HG02588 (cell line): ENCODE results near the gene SNX10.
A peak's percentile ranks its signal among the peaks of the same experiment; 100 is the strongest.

Experiments
- ATAC-seq: cut with Tn5 transposase; IDR thresholded peaks from one replicate; pipeline ENCODE4 v1.9.1; 2021; ENCODE audit warnings: mild to moderate bottlenecking, moderate library complexity; ENCODE audit not compliant: unreplicated experiment

Gene SNX10

GRCh38 chr7:26295586-26295985 lies 3.9 kb downstream of the SNX10 start:
- no peak for ATAC-seq

- no peak for ATAC-seq
Observed at GRCh38 chr7:26298472-26299058, 6.9 kb downstream of the SNX10 start.

GRCh38 chr7:26305090-26305868 lies 13.6 kb downstream of the SNX10 start:
- no peak for ATAC-seq

GRCh38 chr7:26305869-26306665 lies 14.4 kb downstream of the SNX10 start:
- no peak for ATAC-seq

GRCh38 chr7:26306790-26307189 lies 15.1 kb downstream of the SNX10 start:
- ATAC-seq: no peak

DNA sequence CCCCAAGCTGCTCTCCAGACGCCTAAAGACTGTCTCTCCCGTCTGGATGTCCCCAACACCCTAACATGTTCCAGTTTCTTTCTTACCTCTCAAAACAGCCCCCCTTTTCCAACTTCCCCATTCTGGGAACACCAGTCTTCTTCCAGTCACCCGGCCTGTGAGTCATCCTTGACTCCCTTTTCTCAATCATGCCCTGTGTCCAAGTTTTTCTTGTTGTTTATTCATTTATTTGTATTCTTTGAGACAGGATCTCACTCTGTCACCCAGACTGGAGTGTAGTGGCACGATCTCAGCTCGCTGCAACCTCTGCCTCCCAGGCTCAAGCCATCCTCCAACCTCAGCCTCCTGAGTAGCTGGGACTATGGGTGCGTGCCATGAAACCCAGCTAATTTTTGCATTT lies 15.6 kb downstream of the SNX10 start:
- no peak for ATAC-seq

DNA sequence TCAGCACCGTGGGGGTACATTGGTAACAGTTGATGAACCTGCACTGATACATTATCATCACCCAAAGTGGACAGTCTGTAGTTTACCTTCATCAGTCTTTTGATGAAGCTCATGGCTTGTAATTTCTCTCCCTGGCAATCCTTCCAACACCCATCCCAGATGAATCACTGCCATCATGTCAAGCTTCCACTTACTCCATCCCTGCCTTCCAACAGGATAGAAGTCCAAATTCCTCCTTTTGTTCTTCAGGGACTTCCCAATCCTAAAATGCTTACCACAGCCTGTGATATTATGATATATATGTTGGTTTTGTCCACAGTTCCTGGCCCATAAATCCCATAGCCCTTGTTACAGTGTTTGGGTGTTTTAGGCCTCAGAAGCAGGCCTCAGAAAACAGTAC lies 16.1 kb downstream of the SNX10 start:
- ATAC-seq: no peak

GRCh38 chr7:26308551-26308950 lies 16.9 kb downstream of the SNX10 start:
- ATAC-seq: no peak

DNA sequence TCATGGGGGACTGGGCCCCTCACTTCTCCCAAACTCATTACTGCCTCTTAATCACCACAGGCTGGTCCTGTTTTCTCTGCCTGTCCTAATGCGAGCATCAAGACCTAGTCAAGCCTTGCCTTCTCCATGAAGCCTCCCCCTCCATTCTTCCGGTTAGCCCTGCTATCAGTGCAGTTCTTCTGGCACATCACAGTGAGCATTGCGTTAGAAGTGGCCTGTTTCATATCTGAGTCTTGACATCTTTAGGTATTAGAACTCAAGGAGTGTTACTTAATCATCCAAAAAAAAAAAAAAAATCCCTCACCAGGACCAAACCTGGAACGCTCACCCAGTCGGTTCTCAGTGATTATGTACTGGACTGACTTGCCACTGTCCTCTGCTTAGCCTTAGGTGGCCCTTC lies 17.4 kb downstream of the SNX10 start:
- no peak for ATAC-seq

- no peak for ATAC-seq
Observed at GRCh38 chr7:26311798-26312197, 20.1 kb downstream of the SNX10 start.

- no peak for ATAC-seq
Observed at GRCh38 chr7:26317211-26317610, 25.5 kb downstream of the SNX10 start.

- ATAC-seq: no peak
Observed at GRCh38 chr7:26318921-26319320, 27.3 kb downstream of the SNX10 start.

DNA sequence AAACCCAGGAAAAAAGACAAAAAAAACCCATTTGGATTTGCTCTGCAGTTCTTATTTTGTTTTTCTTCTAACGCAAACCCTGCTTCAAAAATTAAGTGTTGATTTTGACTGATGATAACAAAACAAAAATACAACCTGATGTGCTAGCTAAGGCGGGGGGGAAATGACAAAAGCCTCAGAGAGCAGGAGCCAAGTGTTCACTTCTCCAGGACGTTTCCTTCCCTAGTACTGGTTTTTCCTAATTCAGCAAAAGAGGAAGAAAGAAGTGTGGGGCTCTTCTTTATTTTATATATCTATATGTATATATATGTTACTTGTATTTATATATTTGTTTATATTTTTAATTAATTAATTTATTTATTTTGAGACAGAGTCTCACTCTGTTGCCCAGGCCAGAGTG lies 28.0 kb downstream of the SNX10 start:
- no peak for ATAC-seq

- no peak for ATAC-seq
Observed at GRCh38 chr7:26320878-26321277, 29.2 kb downstream of the SNX10 start.

GRCh38 chr7:26321435-26321834 lies 29.8 kb downstream of the SNX10 start:
- no peak for ATAC-seq

- ATAC-seq: no peak
Observed at GRCh38 chr7:26326211-26326610, 34.5 kb downstream of the SNX10 start.

DNA sequence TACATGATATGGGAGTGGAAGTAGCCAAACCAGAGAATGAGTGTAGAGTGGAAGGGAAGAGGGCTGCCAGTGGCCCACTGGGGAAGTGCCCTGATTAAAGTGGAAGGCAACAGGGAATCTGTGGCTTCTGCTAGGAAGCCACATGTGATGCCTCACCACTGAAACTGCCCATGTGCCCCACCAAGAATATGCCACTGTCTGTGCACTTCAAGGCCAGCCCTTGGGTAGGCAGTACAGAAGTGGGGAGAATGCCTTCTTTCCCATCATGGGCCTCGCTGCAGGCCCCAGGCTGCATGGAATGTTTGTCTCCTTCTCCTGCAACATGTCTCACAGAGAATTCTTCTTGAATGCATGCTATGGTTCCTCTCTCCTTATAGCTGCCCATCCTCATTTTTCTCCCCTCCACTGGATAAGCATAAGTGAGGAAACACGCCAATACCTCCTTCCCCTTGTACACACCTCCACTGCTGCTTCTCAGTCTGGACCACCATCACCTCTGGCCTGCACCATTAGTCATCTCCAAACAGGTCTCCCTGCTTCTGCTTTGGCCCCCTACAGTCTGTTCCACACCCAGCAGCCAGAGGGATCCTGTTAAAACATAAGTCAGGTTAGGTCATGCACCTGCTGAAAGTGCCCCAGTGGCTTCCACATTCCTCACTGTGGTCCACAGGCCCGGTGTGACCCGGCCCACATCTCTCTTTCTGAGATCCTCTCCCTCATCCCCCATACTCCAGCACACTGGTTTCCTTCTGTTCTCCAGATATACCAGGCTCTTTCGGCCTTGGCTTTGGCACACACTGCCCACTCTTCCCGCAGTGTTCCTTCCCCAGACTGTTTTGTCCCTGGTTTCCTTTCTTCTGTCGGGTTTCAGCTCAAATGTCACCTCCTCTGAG lies 37.1 kb downstream of the SNX10 start:
- ATAC-seq: no peak

GRCh38 chr7:26329520-26330255 lies 38.0 kb downstream of the SNX10 start:
- ATAC-seq: peak; percentile 66

DNA sequence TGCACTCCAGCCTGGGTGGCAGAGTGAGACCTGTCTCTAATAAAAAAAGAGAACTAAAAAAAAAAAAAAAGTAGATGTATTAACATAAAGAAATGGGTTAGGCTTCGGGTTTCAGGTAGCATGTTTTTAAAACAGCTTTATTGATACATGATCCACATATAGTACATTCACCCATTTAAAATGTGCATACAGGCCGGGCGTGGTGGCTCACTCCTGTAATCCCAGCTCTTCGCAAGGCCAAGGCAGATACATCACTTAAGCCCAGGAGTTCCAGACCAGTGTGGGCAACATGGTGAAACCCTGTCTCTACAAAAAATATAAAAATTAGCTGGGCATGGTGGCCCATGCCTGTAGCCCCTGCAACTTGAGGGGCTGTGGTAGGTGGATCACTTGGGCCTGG lies 39.5 kb downstream of the SNX10 start:
- ATAC-seq: no peak

- no peak for ATAC-seq
Observed at GRCh38 chr7:26331789-26332188, 40.1 kb downstream of the SNX10 start.
